Liver (tissue), 3 donors: Measurements from ENCODE around the gene CTXN1.

Experiments
- CTCF ChIP-seq: fragments of 150-350 bp; IDR thresholded peaks from 2 replicates; pipeline ENCODE4 v1.5.1; 2017; ENCODE audit warnings: improper control_type of control experiment, low read depth, low read length; ENCODE audit not compliant: missing input control
- GABPA ChIP-seq, 2 donors: IDR thresholded peaks in 1 of 2; conservative IDR thresholded peaks in 1 of 2; 2 replicates each; pipeline ENCODE4 v1.6.1; 2016; ENCODE audit warnings: antibody characterized with exemption in 2 of 2, mild to moderate bottlenecking in 1 of 2, moderate library complexity in 1 of 2
- JUND ChIP-seq, 2 donors: IDR thresholded peaks; 2 replicates each; pipeline ENCODE4 v1.6.1; 2016; ENCODE audit warnings: antibody characterized with exemption in 2 of 2
- TAF1 ChIP-seq: conservative IDR thresholded peaks from 2 replicates; pipeline ENCODE4 v1.6.1; 2016; ENCODE audit warnings: antibody characterized with exemption, mild to moderate bottlenecking
- donor health status: healthy.
- donor health status: healthy.

GRCh38 chr19:7908742-7909461 lies 17.0 kb downstream of the CTXN1 start:
- no peak for TF ChIP-seq CTCF
- no peak for TF ChIP-seq JUND (IDR thresholded peaks at IDR 0.05)
- no peak for TF ChIP-seq GABPA (IDR thresholded peaks at IDR 0.05 in 1 of 2, conservative IDR thresholded peaks at IDR 0.05 in 1 of 2)
- TF ChIP-seq TAF1, result no peak
